ENCODE results near the gene CLDN16. TPM values are rescaled to one million over a fixed set of nuclear protein-coding genes. Genes with fewer than 3 reads are reported as not detected.

Gene CLDN16
- total RNA-seq, 6 experiments from 2014 or later, result 0.37 to 6.6 (median 1.3) TPM

DNA sequence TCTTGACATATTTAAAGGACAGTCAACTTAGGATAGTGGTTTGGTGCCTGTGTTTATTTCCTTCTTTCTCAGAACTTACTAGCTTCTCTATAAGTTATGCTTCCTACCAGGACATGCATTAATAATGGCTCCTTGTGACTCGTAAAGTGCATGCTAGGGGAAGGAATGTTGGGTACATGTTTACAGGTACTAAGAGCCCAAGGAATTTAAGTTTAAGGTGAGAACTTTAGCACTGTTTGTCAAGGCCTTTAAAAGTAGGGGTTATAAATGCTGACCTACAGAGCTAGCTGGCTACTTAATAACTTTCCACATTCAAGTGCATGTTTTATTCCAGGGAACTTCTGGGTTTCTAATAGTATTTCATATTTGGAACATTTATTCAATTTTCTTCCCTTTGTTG lies 61.8 kb downstream of the CLDN16 start, which contains the start of gene TMEM207:
TMEM207 (minus strand) TSS at position 101 of the 400 bp plus-strand sequence; CDS start at position 9, 92 bp downstream.
- TF ChIP-seq POLR2A (IDR thresholded peaks at IDR 0.05), result no peak
- TF ChIP-seq, protein P1, sequence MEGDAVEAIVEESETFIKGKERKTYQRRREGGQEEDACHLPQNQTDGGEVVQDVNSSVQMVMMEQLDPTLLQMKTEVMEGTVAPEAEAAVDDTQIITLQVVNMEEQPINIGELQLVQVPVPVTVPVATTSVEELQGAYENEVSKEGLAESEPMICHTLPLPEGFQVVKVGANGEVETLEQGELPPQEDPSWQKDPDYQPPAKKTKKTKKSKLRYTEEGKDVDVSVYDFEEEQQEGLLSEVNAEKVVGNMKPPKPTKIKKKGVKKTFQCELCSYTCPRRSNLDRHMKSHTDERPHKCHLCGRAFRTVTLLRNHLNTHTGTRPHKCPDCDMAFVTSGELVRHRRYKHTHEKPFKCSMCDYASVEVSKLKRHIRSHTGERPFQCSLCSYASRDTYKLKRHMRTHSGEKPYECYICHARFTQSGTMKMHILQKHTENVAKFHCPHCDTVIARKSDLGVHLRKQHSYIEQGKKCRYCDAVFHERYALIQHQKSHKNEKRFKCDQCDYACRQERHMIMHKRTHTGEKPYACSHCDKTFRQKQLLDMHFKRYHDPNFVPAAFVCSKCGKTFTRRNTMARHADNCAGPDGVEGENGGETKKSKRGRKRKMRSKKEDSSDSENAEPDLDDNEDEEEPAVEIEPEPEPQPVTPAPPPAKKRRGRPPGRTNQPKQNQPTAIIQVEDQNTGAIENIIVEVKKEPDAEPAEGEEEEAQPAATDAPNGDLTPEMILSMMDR (IDR thresholded peaks at IDR 0.05), result no peak
- no peak within 1 kb of the TSS for H3K4me3 ChIP-seq
- 91% methylated on average over 1 of the region's 1 CpG for WGBS (ENCODE audit: insufficient coverage, low coverage, low lambda C conversion rate, missing lambda C conversion rate)
- ATAC-seq (no peak), DNase-seq (no peak)
- no peak within 1 kb of the TSS for H3K27ac ChIP-seq
- intact Hi-C loops (cut with DNase I), result no loop called here
- peaks cover 0 to 5% (median 2%) of the 10 kb centered on the region in 4 donors for H3K4me1 ChIP-seq
- H3K27me3 ChIP-seq, result no peaks in the 10 kb centered on the region
- no peaks in the 10 kb centered on the region for H3K9me3 ChIP-seq
- no peaks in the 10 kb centered on the region for H3K36me3 ChIP-seq

- H3K27ac ChIP-seq, result no peak overlapping the region
- intact Hi-C loops (cut with DNase I), result no loop called here
- TF ChIP-seq POLR2A (IDR thresholded peaks at IDR 0.05), result no peak
- TF ChIP-seq, protein P1 (IDR thresholded peaks at IDR 0.05), result no peak
- H3K27me3 ChIP-seq, result no peaks in the 10 kb centered on the region
- H3K36me3 ChIP-seq, result no peaks in the 10 kb centered on the region
- H3K4me1 ChIP-seq, result no peaks in the 10 kb centered on the region
- WGBS (ENCODE audit: insufficient coverage, low coverage, low lambda C conversion rate, missing lambda C conversion rate), result 19% methylated on average over 2 of the region's 2 CpGs
- no peak overlapping the region for H3K4me3 ChIP-seq
- ATAC-seq (peak in 1 of 4 donors; percentile 45), DNase-seq (no peak)
- no peaks in the 10 kb centered on the region for H3K9me3 ChIP-seq
These were observed 67.9 kb downstream of the CLDN16 start for GRCh38 chr3:190455828-190456227.

- no peaks in the 10 kb centered on the region for H3K36me3 ChIP-seq
- peak in 1 of 4 donors; percentile 68 for ATAC-seq
- H3K27ac ChIP-seq, result no peak overlapping the region
- WGBS (ENCODE audit: insufficient coverage, low coverage, low lambda C conversion rate, missing lambda C conversion rate), result 93% methylated on average over 1 of the region's 1 CpG
- no peaks in the 10 kb centered on the region for H3K4me1 ChIP-seq
- no peak for TF ChIP-seq POLR2A (IDR thresholded peaks at IDR 0.05)
- TF ChIP-seq, protein P1 (IDR thresholded peaks at IDR 0.05), result no peak
- no peak for DNase-seq
- H3K4me3 ChIP-seq, result no peak overlapping the region
- intact Hi-C loops (cut with DNase I), result no loop called here
- no peaks in the 10 kb centered on the region for H3K9me3 ChIP-seq
- H3K27me3 ChIP-seq, result no peaks in the 10 kb centered on the region
These were observed 68.8 kb downstream of the CLDN16 start for GRCh38 chr3:190456770-190457169.

- no peak overlapping the region for H3K27ac ChIP-seq
- 39% methylated on average over 2 of the region's 2 CpGs for WGBS (ENCODE audit: insufficient coverage, low coverage, low lambda C conversion rate, missing lambda C conversion rate)
- H3K4me3 ChIP-seq, result no peak overlapping the region
These were observed 70.1 kb downstream of the CLDN16 start for GRCh38 chr3:190458040-190458439.

More at GRCh38 chr3:190458040-190458439, 70.1 kb downstream of the CLDN16 start:
- intact Hi-C loops (cut with DNase I), result no loop called here
- no peaks in the 10 kb centered on the region for H3K4me1 ChIP-seq
- H3K9me3 ChIP-seq, result no peaks in the 10 kb centered on the region
- ATAC-seq, result peak in 2 of 4 donors; percentile 41 to 60
- TF ChIP-seq POLR2A (IDR thresholded peaks at IDR 0.05), result no peak
- TF ChIP-seq, protein P1 (IDR thresholded peaks at IDR 0.05), result peak in 1 of 4 donors; percentile 21
- no peaks in the 10 kb centered on the region for H3K27me3 ChIP-seq
- H3K36me3 ChIP-seq, result no peaks in the 10 kb centered on the region
- DNase-seq, result no peak

Other genes starting within 250 kb of the CLDN16 start
- 100 to 1,000 TPM in 5 of 6 experiments, 10 to 100 TPM in 1; 79.9 to 241 (median 135) TPM for gene CLDN1, start 65.7 kb upstream of the CLDN16 start, total RNA-seq
- not detected for gene TMEM207, start 61.7 kb downstream of the CLDN16 start, total RNA-seq
- gene IL1RAP, start 125.9 kb downstream of the CLDN16 start, total RNA-seq, result 100 to 1,000 TPM in 1 of 6 experiments, 10 to 100 TPM in 5; 44.6 to 142 (median 60.5) TPM